OCI-LY3 (cell line): ENCODE data around the gene ERC1.

Experiments used
- CTCF ChIP-seq: fragments of 200-600, 300-600 bp; sonication (generic); IDR thresholded peaks from 2 replicates; pipeline ENCODE4 v1.5.1; 2014; ENCODE audit warnings: antibody characterized with exemption, low read length, low read depth
- EZH2phosphoT487 ChIP-seq: fragments of 200-600 bp; shearing (Covaris generic); IDR thresholded peaks from 2 replicates; pipeline ENCODE4 v1.6.1; 2018; ENCODE audit warnings: antibody characterized with exemption, mixed run types, low read depth

GRCh38 chr12:1498199-1498740, 507.2 kb downstream of the ERC1 start:
- no peak for TF ChIP-seq CTCF
- TF ChIP-seq EZH2phosphoT487, result no peak
